Loucy (cell line): ENCODE measurements around the gene SERP1.

ENCODE experiments used
- H2AFZ ChIP-seq: fragments of 200-600 bp; sonication (generic); 2 replicates; pipeline ENCODE4 v1.6.0; 2016; ENCODE audit warnings: antibody characterized with exemption, mild to moderate bottlenecking, low read length, moderate library complexity
- H3F3A ChIP-seq: fragments of 200-600 bp; 2 replicates; pipeline ENCODE4 v1.6.0; 2016; ENCODE audit warnings: antibody characterized with exemption, low read depth, mild to moderate bottlenecking
- H3K27me3 ChIP-seq: fragments of 200-600 bp; sonication (generic); 2 replicates; pipeline ENCODE4 v1.6.1; 2014; ENCODE audit warnings: low read length, mild to moderate bottlenecking; ENCODE audit not compliant: insufficient read depth, poor library complexity, severe bottlenecking
- H3K36me3 ChIP-seq: fragments of 200-600 bp; sonication (generic); 2 replicates; pipeline ENCODE4 v1.6.1; 2016; ENCODE audit warnings: low read length; ENCODE audit not compliant: insufficient read depth
- H3K4me1 ChIP-seq: fragments of 200-600 bp; sonication (generic); 2 replicates; pipeline ENCODE4 v1.5.1; 2014; ENCODE audit warnings: low read length, mild to moderate bottlenecking; ENCODE audit not compliant: insufficient read depth, poor library complexity, severe bottlenecking
- H3K4me2 ChIP-seq: fragments of 200-600 bp; sonication (generic); 2 replicates; pipeline ENCODE4 v1.6.0; 2014; ENCODE audit warnings: antibody characterized with exemption, low read length, low read depth, mild to moderate bottlenecking; ENCODE audit not compliant: poor library complexity, severe bottlenecking
- H3K4me3 ChIP-seq: fragments of 200-600 bp; sonication (generic); 2 replicates; pipeline ENCODE4 v1.5.1; 2014; ENCODE audit warnings: low read length, mild to moderate bottlenecking, mixed read lengths; ENCODE audit not compliant: poor library complexity, severe bottlenecking
- H3K79me2 ChIP-seq: fragments of 200-600 bp; sonication (generic); 2 replicates; pipeline ENCODE4 v1.6.1; 2014; ENCODE audit warnings: low read length; ENCODE audit not compliant: insufficient read depth
- H3K9ac ChIP-seq: fragments of 200-600 bp; sonication (generic); 2 replicates; pipeline ENCODE4 v1.6.0; 2014; ENCODE audit warnings: mild to moderate bottlenecking, low read depth, low read length, moderate library complexity; ENCODE audit not compliant: poor library complexity, severe bottlenecking
- H3K9me2 ChIP-seq: fragments of 200-600 bp; sonication (generic); replicated peaks from 2 replicates; pipeline ENCODE4 v1.6.1; 2016; ENCODE audit warnings: low read depth, low read length, mixed read lengths
- H3K9me3 ChIP-seq: fragments of 200-600 bp; sonication (generic); 2 replicates; pipeline ENCODE4 v1.6.1; 2014; ENCODE audit warnings: mild to moderate bottlenecking, antibody characterized with exemption, low read length, low read depth; ENCODE audit not compliant: insufficient read depth
- H4K20me1 ChIP-seq: fragments of 200-600 bp; sonication (generic); 2 replicates; pipeline ENCODE4 v1.6.0; 2014; ENCODE audit warnings: antibody characterized with exemption, low read length, mild to moderate bottlenecking; ENCODE audit not compliant: insufficient read depth, poor library complexity, severe bottlenecking
- EZH2phosphoT487 ChIP-seq: fragments of 200-600 bp; IDR thresholded peaks from 2 replicates; pipeline ENCODE4 v1.6.1; 2018; ENCODE audit warnings: antibody characterized with exemption, mild to moderate bottlenecking, moderate library complexity, borderline replicate concordance
- TF ChIP-seq, protein P1 (sequence below): fragments of 200-600 bp; sonication (generic); conservative IDR thresholded peaks from 2 replicates; pipeline ENCODE4 v1.5.1; 2014; ENCODE audit warnings: mild to moderate bottlenecking, antibody characterized with exemption, low read length

Gene SERP1

DNA sequence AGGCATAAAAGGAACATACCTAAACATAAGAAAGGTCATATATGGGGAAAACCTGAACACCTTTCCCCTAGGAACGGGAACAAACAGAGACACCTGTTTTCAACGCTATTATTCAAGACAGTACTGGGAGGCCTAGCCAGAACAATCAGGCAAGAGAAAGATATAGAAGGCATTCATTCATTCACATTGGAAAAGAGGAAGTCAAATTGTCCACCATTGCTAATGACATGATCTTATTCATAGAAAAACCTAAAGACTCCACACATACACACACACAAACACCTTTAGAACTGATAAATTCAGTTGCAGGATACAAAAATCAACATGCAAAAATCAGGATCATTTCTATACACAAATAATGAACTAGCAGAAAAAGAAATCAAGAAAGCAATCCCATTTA lies 36.5 kb downstream of the SERP1 start:
- Histone ChIP-seq H3K79me2 (no peaks in the 10 kb centered on the region), H3K9ac (no peak overlapping the region), H3K4me1 (no peaks in the 10 kb centered on the region), H3F3A (no peaks in the 10 kb centered on the region), H3K4me2 (no peak overlapping the region), H4K20me1 (no peaks in the 10 kb centered on the region), H3K9me2 (no peaks in the 10 kb centered on the region), H3K9me3 (no peaks in the 10 kb centered on the region), H2AFZ (no peak overlapping the region), H3K4me3 (no peak overlapping the region), H3K27me3 (no peaks in the 10 kb centered on the region), H3K36me3 (no peaks in the 10 kb centered on the region)
- TF ChIP-seq, protein P1, sequence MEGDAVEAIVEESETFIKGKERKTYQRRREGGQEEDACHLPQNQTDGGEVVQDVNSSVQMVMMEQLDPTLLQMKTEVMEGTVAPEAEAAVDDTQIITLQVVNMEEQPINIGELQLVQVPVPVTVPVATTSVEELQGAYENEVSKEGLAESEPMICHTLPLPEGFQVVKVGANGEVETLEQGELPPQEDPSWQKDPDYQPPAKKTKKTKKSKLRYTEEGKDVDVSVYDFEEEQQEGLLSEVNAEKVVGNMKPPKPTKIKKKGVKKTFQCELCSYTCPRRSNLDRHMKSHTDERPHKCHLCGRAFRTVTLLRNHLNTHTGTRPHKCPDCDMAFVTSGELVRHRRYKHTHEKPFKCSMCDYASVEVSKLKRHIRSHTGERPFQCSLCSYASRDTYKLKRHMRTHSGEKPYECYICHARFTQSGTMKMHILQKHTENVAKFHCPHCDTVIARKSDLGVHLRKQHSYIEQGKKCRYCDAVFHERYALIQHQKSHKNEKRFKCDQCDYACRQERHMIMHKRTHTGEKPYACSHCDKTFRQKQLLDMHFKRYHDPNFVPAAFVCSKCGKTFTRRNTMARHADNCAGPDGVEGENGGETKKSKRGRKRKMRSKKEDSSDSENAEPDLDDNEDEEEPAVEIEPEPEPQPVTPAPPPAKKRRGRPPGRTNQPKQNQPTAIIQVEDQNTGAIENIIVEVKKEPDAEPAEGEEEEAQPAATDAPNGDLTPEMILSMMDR = no peak
- no peak for TF ChIP-seq EZH2phosphoT487

DNA sequence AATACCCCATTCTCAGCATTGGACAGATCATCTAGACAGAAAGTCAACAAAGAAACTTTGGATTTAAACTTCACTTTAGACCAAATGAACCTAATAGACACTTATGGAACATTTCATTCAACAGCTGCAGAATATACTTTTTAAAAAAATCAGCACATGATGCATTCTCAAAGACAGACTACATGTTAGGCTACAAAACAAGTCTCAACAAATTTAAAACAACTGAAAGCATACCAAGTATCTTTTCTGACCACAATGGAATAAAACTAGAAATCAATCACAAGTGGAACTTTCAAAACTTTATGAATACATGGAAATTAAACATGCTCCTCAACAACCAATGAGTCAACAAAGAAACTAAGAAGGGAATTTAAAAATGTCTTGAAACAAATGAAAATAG lies 37.9 kb downstream of the SERP1 start:
- H3K79me2 ChIP-seq = no peaks in the 10 kb centered on the region
- H2AFZ ChIP-seq = no peak overlapping the region
- H3K27me3 ChIP-seq = no peaks in the 10 kb centered on the region
- no peaks in the 10 kb centered on the region for H3K4me1 ChIP-seq
- TF ChIP-seq EZH2phosphoT487 = no peak
- TF ChIP-seq, protein P1 = no peak
- no peaks in the 10 kb centered on the region for H4K20me1 ChIP-seq
- no peaks in the 10 kb centered on the region for H3K36me3 ChIP-seq
- no peak overlapping the region for H3K9ac ChIP-seq
- no peak overlapping the region for H3K4me2 ChIP-seq
- H3K9me2 ChIP-seq = no peaks in the 10 kb centered on the region
- H3F3A ChIP-seq = no peaks in the 10 kb centered on the region
- H3K9me3 ChIP-seq = no peaks in the 10 kb centered on the region
- H3K4me3 ChIP-seq = no peak overlapping the region

DNA sequence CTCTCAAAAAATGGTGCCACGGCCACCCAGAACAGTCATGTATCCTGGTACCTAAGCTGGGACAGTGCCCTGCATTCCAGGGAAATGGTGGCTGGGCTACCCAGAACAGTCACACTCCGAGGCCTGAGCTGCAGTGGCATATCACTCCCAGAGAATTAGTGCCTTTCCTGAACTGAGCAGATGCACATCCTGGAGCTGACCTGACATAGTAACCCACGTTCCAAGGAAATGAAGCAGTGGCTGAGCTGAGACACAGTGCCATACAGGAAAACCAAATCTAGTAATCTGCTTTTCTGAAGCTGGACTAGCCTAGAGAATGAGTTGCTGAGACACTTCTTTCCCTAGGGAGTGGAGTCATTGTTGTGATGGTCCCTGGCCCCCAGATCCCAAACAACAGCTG lies 41.8 kb downstream of the SERP1 start:
- Histone ChIP-seq H4K20me1 (no peaks in the 10 kb centered on the region), H3K9me2 (no peaks in the 10 kb centered on the region), H3K9me3 (peaks cover 6% of the 10 kb centered on the region; the same call in 1 of the 2 replicates), H3K27me3 (no peaks in the 10 kb centered on the region), H2AFZ (no peak overlapping the region), H3K36me3 (no peaks in the 10 kb centered on the region), H3K79me2 (no peaks in the 10 kb centered on the region), H3F3A (no peaks in the 10 kb centered on the region), H3K4me2 (no peak overlapping the region), H3K4me1 (no peaks in the 10 kb centered on the region), H3K9ac (no peak overlapping the region), H3K4me3 (no peak overlapping the region)
- TF ChIP-seq, protein P1 = no peak
- no peak for TF ChIP-seq EZH2phosphoT487
